ENCODE data around the gene RFK. TPM values are rescaled to one million over a fixed set of nuclear protein-coding genes. Genes with fewer than 3 reads are reported as not detected.
A peak's percentile ranks its signal among the peaks of the same experiment; 100 is the strongest.

Gene RFK
- total and polyA plus RNA-seq, 12 donors: 8.1 to 48.5 (median 22.0) TPM

- H3K9me3 ChIP-seq (replicated peaks in 1 of 3): no peaks in the 10 kb centered on the region
- TF ChIP-seq POLR2A (IDR thresholded peaks at IDR 0.05) (no peak), CTCF (IDR thresholded peaks at IDR 0.05) (no peak)
- peak overlapping the region in 2 of 5 donors; percentile 11 to 23 for H3K27ac ChIP-seq
- H3K4me1 ChIP-seq (replicated peaks in 1 of 2): peaks cover 0 to 5% of the 10 kb centered on the region in 2 donors
- H3K36me3 ChIP-seq (replicated peaks in 1 of 2): no peaks in the 10 kb centered on the region
- H3K27me3 ChIP-seq: no peaks in the 10 kb centered on the region
- peak in 6 of 7 donors; percentile 24 to 55 (median 44) for DNase-seq
- 60 to 80% (median 75%) methylated on average over 2 of the region's 2 CpGs for WGBS, 4 donors
- intact Hi-C loops (cut with DNase I): no loop called here
- H3K4me3 ChIP-seq: no peak overlapping the region
These were observed 20.9 kb upstream of the RFK start for GRCh38 chr9:76415154-76415553.

DNA sequence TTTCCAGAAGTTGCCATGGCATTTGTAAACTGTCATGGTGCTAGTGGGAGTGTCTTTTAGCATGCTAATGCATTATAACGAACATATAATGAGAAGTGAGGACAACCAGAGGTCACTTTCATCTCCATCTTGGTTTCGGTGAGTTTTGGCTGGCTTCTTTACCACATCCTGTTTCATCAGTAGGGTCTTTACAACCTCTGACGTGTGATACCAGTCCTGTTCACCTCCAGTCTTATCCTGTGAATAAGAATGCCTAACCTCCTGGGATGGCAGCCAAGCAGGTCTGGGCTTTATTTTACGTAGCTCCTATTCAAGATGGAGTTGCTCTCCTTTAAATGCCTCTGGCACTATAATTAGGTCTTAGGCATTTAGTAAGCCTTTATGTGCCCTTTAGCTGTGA, 20.4 kb upstream of the RFK start:
- no peaks in the 10 kb centered on the region for H3K36me3 ChIP-seq (replicated peaks in 1 of 2)
- intact Hi-C loops (cut with DNase I): no loop called here
- 50 to 66% (median 56%) methylated on average over 4 of the region's 4 CpGs for WGBS, 4 donors
- TF ChIP-seq POLR2A (IDR thresholded peaks at IDR 0.05) (no peak), CTCF (IDR thresholded peaks at IDR 0.05) (no peak)
- peak in 2 of 7 donors; percentile 20 to 21 for DNase-seq
- no peaks in the 10 kb centered on the region for H3K9me3 ChIP-seq (replicated peaks in 1 of 3)
- peaks cover 0 to 5% of the 10 kb centered on the region in 2 donors for H3K4me1 ChIP-seq (replicated peaks in 1 of 2)
- H3K27me3 ChIP-seq: no peaks in the 10 kb centered on the region
- H3K4me3 ChIP-seq: no peak overlapping the region
- H3K27ac ChIP-seq: no peak overlapping the region

- intact Hi-C loops (cut with DNase I): no loop called here
These were observed 19.4 kb upstream of the RFK start for GRCh38 chr9:76413658-76414057.

GRCh38 chr9:76412638-76413037, 18.4 kb upstream of the RFK start:
- TF ChIP-seq POLR2A (IDR thresholded peaks at IDR 0.05) (no peak), CTCF (IDR thresholded peaks at IDR 0.05) (no peak)
- Histone ChIP-seq H3K27ac (no peak overlapping the region), H3K27me3 (no peaks in the 10 kb centered on the region), H3K9me3 (replicated peaks in 1 of 3) (no peaks in the 10 kb centered on the region), H3K4me3 (no peak overlapping the region), H3K36me3 (replicated peaks in 1 of 2) (no peaks in the 10 kb centered on the region), H3K4me1 (replicated peaks in 1 of 2) (peaks cover 0 to 5% of the 10 kb centered on the region in 2 donors)
- 64 to 74% (median 67%) methylated on average over 2 of the region's 2 CpGs for WGBS, 4 donors
- intact Hi-C loops (cut with DNase I): no loop called here
- no peak for DNase-seq

More at GRCh38 chr9:76413658-76414057, 19.4 kb upstream of the RFK start:
- DNase-seq: no peak
- no peaks in the 10 kb centered on the region for H3K9me3 ChIP-seq (replicated peaks in 1 of 3)
- no peaks in the 10 kb centered on the region for H3K36me3 ChIP-seq (replicated peaks in 1 of 2)
- TF ChIP-seq CTCF (IDR thresholded peaks at IDR 0.05) (no peak), POLR2A (IDR thresholded peaks at IDR 0.05) (no peak)
- H3K27me3 ChIP-seq: no peaks in the 10 kb centered on the region
- H3K27ac ChIP-seq: no peak overlapping the region
- peaks cover 0 to 5% of the 10 kb centered on the region in 2 donors for H3K4me1 ChIP-seq (replicated peaks in 1 of 2)
- H3K4me3 ChIP-seq: no peak overlapping the region

All from adrenal gland (tissue), 12 donors.